ENCODE measurements around the gene HACE1.
A peak's percentile ranks its signal among the peaks of the same experiment; 100 is the strongest.

HACE1 gene

DNA sequence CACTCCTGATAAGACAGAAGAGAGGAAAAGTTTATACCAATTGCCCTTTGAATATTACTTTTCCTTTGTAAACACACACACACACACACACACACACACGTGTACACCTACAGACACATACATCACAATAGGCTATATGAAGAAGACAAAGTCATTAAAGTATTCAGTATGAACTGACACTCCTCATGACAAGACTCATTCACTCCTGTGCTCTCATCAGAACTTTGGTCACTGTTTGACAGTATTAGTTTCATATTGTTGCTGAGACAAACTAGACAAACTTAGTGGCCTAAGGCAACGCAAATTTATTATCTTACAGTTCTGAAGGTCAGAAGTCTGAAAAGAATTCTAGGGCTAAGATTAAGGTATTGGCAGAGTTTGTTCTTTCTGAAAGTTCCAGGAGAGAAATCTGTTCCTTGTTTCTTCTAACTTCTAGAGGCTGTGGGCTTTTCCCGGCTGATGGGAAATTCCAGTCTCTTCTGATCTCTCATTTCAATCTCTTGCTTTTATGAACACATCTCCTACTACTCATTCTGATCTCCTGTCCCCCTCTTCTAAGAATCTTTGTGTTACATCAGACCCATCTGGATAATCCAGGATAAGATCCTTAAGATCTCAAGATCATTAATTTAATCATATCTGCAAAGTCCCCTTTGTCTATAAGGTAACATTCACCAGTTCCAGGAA, 171.3 kb downstream of the HACE1 start:
- DNase-seq (ENCODE audit: low read depth), result no peak

DNA sequence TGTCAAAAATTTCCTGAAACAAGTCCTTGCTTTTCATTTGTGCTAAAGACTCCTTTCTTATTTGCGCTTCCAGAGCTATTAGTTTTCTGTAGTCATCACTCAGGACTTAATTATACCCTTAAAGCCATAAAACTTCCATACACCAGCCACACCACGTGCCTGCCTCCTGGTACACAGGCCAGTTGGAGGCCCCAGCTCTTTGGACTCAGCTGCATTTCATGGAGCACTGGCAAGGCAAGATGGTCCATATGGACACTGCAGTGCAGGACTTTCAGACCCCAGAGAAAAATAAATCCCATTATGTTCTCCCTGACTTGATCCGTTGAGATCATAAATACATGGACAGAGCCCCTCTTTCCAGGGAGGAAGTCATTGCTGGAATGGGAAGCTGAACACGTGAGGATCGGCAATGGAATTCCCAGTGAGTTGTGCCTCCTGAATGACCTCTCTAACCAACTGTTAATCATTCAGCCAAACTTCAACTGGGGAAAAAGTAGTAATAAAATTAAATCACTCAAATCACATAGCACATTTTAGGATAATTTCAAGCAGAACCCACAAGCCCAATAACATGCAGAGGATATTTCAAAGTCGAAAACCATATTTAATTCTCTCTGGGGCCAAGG, 173.1 kb downstream of the HACE1 start:
- DNase-seq (ENCODE audit: low read depth), result no peak

GRCh38 chr6:104685871-104686549, 173.7 kb downstream of the HACE1 start:
- DNase-seq (ENCODE audit: low read depth), result no peak

DNA sequence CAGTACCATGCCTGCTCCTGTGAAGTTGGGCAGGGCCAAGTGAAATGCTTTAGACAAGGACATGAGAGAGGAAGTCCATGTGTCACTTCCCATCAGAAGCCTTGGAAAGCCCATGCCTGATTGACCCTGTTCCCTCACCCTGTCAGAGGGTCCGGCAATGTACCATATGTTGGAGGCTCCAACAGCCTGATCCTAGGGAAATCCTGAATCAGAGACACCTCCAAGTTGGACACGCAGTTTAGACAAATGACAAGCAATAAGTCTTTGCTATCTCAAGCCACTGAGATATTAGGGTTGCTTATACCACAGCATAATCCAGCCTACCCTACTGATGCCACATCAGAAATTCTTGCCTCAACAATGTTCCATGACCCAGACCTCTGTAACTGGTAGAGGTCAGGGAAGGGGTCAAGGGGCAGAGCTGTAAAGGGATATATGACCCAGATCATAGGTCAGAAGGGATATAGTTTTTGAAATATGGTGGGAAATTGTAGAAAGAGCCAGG, 174.8 kb downstream of the HACE1 start:
- DNase-seq (ENCODE audit: low read depth), result no peak

DNA sequence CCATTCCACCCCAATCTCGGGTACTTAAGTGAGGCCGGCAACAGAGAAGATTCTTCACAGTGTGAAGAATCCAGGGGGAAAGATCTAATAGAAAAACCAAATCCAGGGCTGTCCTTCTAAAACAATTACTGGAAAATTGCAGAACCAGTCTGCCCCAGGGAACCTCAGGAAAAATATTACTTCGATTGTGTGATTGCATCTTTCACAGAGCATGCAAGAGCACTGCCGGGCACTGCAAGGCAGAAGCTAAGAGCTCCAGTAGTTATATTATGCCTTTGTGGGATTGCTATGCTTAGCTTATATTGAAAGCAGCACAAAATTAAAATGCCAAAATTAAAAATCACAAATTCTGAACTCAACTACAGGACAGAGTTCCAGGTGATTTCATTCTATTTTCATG, 175.9 kb downstream of the HACE1 start:
- DNase-seq (ENCODE audit: low read depth), result no peak

- DNase-seq (ENCODE audit: low read depth), result peak; percentile 33
Measured at GRCh38 chr6:104682722-104683643, 176.7 kb downstream of the HACE1 start.

DNA sequence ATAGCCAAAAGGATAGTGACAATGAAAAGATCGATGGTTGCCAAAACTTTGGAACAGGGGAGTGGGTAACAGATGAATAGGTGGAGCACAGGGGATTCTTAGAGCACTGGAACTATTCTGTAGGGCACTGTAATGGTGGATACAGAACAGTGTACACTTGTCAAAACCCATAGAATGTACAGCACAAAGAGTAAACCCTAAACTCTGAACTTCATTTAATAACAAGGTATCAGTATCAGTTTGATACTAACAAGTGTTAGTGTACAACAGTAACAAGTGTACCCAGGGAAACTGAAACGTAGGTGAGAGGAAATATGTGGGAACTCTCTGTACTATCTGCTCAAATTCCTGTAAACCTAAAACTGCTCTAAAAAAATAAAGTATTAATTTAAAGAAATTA, 179.2 kb downstream of the HACE1 start:
- DNase-seq (ENCODE audit: low read depth), result no peak

DNA sequence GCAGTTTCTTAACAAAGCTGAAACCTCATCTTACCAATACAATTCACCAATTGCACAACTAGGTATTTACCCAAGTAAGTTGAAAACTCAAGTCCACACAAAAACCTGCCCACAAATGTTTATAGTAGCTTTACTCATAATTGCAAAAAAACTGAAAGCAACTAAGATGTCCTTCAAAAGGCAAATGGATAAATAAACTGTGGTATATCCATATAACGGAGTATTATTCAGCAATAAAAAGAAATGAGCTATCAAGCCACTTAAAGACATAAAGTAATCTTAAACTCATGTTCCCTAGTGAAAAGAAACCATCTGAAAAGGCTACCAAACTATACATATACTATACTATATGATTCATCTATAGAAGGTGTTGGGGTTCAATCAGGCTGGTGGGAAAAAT, 179.7 kb downstream of the HACE1 start:
- DNase-seq (ENCODE audit: low read depth), result no peak

Measured in CMK (cell line).